Hepatocyte (in vitro differentiated cells): Measurements from ENCODE around the gene MTG1.

Source experiments
- EZH2 ChIP-seq: fragments of 200-600 bp; sonication (generic); IDR thresholded peaks from 2 replicates; pipeline ENCODE4 v1.6.1; 2016; ENCODE audit warnings: antibody characterized with exemption, mild to moderate bottlenecking, borderline replicate concordance
- TF ChIP-seq, protein P1 (sequence below): fragments of 200-600 bp; sonication (generic); IDR thresholded peaks from 2 replicates; pipeline ENCODE4 v1.5.1; 2016; ENCODE audit warnings: antibody characterized with exemption, mild to moderate bottlenecking; ENCODE audit not compliant: poor library complexity

- TF ChIP-seq, protein P1, sequence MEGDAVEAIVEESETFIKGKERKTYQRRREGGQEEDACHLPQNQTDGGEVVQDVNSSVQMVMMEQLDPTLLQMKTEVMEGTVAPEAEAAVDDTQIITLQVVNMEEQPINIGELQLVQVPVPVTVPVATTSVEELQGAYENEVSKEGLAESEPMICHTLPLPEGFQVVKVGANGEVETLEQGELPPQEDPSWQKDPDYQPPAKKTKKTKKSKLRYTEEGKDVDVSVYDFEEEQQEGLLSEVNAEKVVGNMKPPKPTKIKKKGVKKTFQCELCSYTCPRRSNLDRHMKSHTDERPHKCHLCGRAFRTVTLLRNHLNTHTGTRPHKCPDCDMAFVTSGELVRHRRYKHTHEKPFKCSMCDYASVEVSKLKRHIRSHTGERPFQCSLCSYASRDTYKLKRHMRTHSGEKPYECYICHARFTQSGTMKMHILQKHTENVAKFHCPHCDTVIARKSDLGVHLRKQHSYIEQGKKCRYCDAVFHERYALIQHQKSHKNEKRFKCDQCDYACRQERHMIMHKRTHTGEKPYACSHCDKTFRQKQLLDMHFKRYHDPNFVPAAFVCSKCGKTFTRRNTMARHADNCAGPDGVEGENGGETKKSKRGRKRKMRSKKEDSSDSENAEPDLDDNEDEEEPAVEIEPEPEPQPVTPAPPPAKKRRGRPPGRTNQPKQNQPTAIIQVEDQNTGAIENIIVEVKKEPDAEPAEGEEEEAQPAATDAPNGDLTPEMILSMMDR = no peak
- no peak for TF ChIP-seq EZH2
Measured at GRCh38 chr10:133439517-133440461, 45.8 kb downstream of the MTG1 start.
